Activated CD4-positive, CD25-positive, alpha-beta regulatory T cell treated with anti-CD3 and anti-CD28 coated beads, Interleukin-2, amount 50 U/mL, for 24 hours (primary cell): ENCODE measurements around the gene NEK4.
A peak's percentile ranks its signal among the peaks of the same experiment; 100 is the strongest.

Source experiments
- ATAC-seq, 2 donors: fragments of 150-1000 bp; cut with Tn5 transposase; one replicate each; pipeline ENCODE4 v1.10.0; 2021; ENCODE audit warnings: mild to moderate bottlenecking in 1 of 2, moderate library complexity in 1 of 2

The NEK4 gene

GRCh38 chr3:52792961-52793695 lies 22.4 kb upstream of the NEK4 start:
- no peak for ATAC-seq

GRCh38 chr3:52792413-52792812 lies 21.7 kb upstream of the NEK4 start:
- no peak for ATAC-seq

DNA sequence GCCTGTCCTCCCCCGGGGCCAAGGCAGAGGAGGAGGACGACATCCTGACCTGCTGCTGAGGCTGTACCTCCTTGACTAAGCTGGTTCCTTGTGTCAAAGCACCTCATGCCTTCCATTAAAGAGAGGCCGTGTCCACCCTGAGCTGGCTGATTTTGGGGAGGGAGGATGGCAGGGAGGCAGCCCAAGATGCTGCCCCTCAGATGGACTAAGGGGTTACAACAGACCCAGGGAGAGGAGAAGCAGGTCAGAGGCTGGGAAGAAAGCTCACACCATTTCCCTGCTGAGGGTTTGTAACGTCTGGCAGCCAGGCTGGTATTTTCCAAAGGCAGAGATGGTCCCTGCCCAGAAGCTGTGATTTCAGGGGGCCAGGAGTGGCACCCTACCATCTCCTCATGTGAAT lies 21.2 kb upstream of the NEK4 start:
- ATAC-seq, result no peak

GRCh38 chr3:52791366-52791765 lies 20.6 kb upstream of the NEK4 start:
- no peak for ATAC-seq

DNA sequence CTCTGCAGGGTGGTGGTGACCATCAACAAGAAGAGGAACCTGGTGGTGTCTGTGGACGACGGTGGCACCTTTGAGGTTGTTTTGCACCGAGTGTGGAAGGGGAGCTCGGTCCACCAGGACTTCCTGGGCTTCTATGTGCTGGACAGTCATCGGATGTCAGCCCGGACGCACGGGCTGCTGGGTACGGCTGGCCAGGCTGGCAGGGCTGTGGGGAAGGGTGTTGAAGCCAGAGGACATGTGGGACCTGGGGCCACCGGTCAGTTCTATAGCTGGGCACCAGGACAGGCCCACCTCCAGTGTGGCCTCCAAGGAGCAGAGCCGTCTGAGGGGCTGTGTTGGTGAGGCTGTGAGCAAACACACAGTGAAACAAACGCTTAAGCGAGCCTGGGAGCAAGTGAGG lies 20.0 kb upstream of the NEK4 start:
- ATAC-seq, result no peak

GRCh38 chr3:52790337-52790736 lies 19.6 kb upstream of the NEK4 start:
- no peak for ATAC-seq

GRCh38 chr3:52789746-52790040 lies 19.0 kb upstream of the NEK4 start:
- ATAC-seq, result no peak

DNA sequence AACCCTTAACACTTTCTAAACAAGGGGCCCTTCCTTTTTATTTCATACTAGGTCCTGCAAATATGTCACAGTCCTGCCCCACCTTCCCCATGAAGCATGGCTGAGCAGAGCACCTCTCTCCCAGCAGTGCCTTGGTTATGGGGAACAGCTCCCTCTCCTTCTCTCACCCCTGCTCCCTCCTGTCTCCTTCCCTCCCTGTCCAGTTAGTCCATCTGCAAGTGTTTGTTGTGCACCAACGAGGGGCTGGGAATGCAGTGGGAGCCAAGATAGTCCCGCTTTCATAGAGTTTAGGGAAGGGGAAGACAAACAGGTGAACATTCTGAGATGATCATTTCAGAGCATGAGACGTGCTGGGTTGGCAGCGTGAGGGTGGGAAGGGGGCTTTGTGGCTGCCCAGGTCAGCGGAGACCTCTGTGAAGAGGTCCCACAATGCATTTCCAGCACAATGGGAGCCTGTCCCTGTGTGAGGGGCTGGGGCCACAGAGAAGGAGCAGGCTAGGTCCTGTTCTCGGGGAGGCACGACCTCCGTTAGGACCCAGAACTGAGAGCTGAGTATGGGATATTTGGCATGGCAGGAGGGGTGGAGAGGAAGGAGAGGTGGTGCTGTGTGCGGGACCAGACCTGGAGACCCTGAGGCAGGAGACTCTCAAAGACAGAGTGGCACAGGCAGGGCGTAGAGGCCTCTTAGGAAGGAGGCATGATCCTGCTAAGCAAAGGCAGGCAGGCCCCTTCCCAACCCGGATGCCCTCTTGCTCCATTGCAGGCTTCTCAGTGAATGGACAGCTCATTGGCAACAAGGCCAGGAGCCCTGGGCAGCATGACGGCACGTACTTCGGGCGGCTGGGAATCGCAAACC lies 18.4 kb upstream of the NEK4 start:
- no peak for ATAC-seq

DNA sequence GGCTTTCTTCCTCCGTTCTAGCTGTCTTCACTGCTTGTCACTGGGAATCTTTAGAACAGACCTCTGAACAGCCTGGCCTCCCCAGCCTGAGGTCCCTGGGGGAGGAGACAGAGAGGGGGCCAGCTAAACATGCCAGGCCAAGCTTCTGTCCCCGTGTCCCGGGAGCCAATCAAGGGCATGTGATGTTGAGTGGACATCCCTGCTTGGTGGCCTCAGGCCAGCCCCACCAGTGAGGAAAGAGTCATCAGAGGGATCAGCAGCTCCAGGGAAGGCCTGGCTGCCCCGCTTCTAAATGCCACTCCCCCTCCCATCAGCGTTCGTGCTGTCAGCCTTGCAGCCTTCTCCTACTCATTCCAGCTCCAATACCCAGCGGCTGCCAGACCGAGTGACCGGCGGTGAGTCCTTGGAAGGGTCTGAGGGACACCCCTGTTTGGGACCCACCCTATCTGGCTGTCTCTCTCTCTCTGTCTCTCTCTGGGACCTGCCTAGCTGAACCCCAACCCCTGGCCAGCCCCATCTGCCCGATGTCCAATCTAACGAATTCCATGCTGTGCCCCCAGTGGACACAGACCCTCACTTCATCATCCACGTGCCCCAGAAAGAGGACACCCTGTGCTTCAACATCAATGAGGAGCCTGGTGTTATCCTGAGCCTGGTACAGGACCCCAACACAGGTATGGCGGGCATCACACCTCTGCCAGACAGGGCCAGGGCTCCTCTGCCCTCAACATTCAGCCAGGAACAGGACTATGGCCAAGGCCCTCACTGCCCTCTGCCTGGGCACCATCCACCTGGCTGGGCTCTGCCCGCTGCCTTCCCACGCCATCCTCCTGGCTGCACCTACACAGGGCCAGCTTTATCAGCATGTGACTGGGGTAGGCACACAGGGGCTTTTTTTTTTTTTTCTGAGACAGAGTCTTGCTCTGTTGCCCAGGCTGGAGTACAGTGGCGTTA lies 17.2 kb upstream of the NEK4 start:
- no peak for ATAC-seq

GRCh38 chr3:52787246-52787645 lies 16.5 kb upstream of the NEK4 start:
- no peak for ATAC-seq

GRCh38 chr3:52786330-52787215 lies 15.8 kb upstream of the NEK4 start:
- ATAC-seq, result no peak

- ATAC-seq, result no peak
Measured at GRCh38 chr3:52784931-52785590, 14.3 kb upstream of the NEK4 start.

- no peak for ATAC-seq
Measured at GRCh38 chr3:52784021-52784621, 13.4 kb upstream of the NEK4 start.

DNA sequence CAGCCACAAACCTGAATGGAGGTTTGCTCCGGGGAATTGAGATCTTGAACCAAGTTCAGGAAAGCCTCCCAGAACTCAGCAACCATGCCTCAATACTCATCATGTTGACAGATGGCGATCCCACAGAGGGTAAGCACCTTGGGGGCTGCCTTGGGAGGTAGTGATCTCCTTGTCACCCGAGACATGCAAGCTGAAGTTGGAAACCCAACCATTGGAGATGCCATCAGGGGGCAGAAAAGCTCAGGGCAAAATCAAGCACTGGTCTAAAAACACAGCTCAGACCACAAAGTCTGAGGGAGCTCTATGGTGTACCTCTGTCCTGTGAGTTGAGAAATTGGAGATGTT lies 12.4 kb upstream of the NEK4 start:
- no peak for ATAC-seq

DNA sequence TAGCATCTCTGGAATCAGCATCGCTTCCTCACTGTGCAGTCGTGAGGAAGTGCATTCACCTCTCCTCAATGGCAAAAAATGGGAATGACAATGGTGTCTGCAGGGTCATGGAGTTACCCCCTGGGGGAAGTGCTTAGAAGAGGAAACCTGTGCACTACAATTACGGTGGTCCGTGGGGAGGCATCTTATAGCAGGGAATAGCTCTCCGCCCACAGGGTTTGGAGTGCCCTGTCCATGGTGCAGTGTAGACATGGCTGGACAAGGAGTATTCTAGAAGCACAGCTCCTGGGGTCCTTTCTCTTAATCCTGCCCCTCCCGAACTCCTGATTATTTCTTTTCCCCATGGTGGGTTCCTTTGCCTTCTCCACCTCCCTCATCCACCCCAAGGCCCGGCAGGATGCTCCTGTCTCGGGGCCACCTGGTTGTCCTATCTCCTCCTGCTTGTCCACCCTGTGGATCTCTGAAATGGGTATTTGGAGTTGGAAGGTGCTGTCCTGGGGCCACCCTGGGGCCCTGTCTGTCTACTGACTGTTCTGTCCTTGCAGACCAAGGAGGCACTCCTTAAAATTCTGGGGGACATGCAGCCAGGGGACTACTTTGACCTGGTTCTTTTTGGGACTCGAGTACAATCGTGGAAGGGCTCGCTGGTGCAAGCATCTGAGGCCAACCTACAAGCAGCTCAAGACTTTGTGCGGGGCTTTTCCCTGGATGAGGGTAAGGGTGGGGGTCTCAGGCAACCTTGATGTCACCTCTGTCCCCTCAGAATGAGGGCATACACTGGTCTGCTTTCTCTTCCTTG lies 11.9 kb upstream of the NEK4 start:
- ATAC-seq, result no peak

GRCh38 chr3:52781741-52782140 lies 11.0 kb upstream of the NEK4 start:
- no peak for ATAC-seq

GRCh38 chr3:52779837-52780585 lies 9.3 kb upstream of the NEK4 start:
- no peak for ATAC-seq

DNA sequence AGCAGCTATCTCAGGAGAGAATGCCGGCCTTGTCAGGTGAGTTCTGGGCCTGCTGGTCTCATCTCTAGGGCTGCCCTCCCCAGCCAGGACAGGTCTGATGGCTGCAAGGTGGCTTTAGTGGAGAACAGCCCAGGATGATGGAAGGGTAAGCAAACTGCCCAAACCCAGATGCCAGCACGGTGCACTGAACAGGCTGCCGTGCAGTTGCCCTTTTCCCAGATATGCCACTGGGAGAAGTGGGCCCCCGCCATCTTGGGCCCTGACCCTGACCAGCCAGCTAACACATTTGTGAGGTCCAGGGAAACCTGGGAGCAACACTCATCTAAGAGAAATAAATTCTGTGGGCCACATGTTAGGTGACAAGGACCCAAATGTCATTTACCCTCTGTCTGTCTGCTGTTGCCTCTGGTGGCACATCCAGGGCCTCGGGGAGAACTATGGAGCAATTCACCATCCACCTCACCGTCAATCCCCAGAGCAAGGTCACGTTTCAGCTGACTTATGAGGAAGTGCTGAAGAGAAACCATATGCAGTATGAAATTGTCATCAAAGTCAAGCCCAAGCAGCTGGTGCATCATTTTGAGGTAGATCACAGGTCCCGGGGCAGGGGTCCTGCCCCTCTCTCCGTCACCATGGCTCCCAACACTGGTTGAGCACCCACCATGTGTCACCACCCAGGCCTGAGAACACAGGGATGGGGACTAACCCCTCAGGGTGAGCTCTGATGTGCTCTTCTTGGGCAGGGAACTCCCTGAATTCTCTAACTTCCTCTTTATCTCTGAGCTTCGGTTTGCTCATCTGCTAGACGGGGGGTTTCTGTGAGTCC lies 8.5 kb upstream of the NEK4 start:
- ATAC-seq, result peak; percentile 63 to 75
